ENCODE data around the gene MCU. TPM values are rescaled to one million over a fixed set of nuclear protein-coding genes. Genes with fewer than 3 reads are reported as not detected.

MCU gene
- total and polyA plus RNA-seq, 2 of the 8 experiments (the other 6 are each of a cell fraction or from before 2014, with no cell fraction given): 51.6 to 62.2 TPM

GRCh38 chr10:72654720-72655119 is 37.2 kb upstream of the MCU start (continued):
- TF ChIP-seq KDM5A (IDR thresholded peaks at IDR 0.05; ENCODE audit: low read length): no peak
